ENCODE data around the gene GPR153. TPM values are rescaled to one million over a fixed set of nuclear protein-coding genes. Genes with fewer than 3 reads are reported as not detected.

The GPR153 gene
- total RNA-seq, 1 experiment from 2014 or later, result 98.7 TPM

- ChIA-PET CTCF (no interaction called here), POLR2A (ENCODE audit: unreplicated experiment) (no interaction called here)
- Histone ChIP-seq H3K4me3 (ENCODE audit: low read length) (no peak overlapping the region), H4K20me1 (ENCODE audit: low read length) (peaks cover 3% of the 10 kb centered on the region; the same call in 1 of the 2 replicates), H3K9ac (ENCODE audit: low read length) (no peak overlapping the region), H3F3A (ENCODE audit: low read length, unreplicated experiment) (no peaks in the 10 kb centered on the region), H3K36me3 (ENCODE audit: low read depth, low read length) (peaks cover 6% of the 10 kb centered on the region; the same call in 1 of the 2 replicates), H3K9me2 (replicated peaks; ENCODE audit: low read length) (no peaks in the 10 kb centered on the region), H3K9me3 (ENCODE audit: low read length) (no peaks in the 10 kb centered on the region), H3K27ac (ENCODE audit: low read length) (no peak overlapping the region), H3K79me2 (ENCODE audit: low read length) (peaks cover 18% of the 10 kb centered on the region), H3K4me1 (ENCODE audit: insufficient read depth, low read length) (0 out of 2 replicates have a peak, but pooled peaks cover 6% of the 10 kb centered on the region), H3K27me3 (ENCODE audit: low read length) (no peaks in the 10 kb centered on the region), H2AFZ (ENCODE audit: low read length) (no peak overlapping the region), H3K4me2 (ENCODE audit: low read length) (no peak overlapping the region)
- no peak for TF ChIP-seq EZH2 (IDR thresholded peaks at IDR 0.05; ENCODE audit: low read length, unreplicated experiment)
- TF ChIP-seq, protein P1, sequence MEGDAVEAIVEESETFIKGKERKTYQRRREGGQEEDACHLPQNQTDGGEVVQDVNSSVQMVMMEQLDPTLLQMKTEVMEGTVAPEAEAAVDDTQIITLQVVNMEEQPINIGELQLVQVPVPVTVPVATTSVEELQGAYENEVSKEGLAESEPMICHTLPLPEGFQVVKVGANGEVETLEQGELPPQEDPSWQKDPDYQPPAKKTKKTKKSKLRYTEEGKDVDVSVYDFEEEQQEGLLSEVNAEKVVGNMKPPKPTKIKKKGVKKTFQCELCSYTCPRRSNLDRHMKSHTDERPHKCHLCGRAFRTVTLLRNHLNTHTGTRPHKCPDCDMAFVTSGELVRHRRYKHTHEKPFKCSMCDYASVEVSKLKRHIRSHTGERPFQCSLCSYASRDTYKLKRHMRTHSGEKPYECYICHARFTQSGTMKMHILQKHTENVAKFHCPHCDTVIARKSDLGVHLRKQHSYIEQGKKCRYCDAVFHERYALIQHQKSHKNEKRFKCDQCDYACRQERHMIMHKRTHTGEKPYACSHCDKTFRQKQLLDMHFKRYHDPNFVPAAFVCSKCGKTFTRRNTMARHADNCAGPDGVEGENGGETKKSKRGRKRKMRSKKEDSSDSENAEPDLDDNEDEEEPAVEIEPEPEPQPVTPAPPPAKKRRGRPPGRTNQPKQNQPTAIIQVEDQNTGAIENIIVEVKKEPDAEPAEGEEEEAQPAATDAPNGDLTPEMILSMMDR (conservative IDR thresholded peaks at IDR 0.05; ENCODE audit: low read depth, low read length), result no peak
- no peak for TF ChIP-seq EZH2phosphoT487 (IDR thresholded peaks at IDR 0.05; ENCODE audit: borderline replicate concordance, low read length)
- ATAC-seq (no peak), DNase-seq (no peak)
- intact Hi-C loops (cut with micrococcal nuclease), result no loop called here
- BruUV-seq (replicated peaks), result no TSS peak
These were observed 7.5 kb downstream of the GPR153 start for GRCh38 chr1:6253380-6253779.

DNA sequence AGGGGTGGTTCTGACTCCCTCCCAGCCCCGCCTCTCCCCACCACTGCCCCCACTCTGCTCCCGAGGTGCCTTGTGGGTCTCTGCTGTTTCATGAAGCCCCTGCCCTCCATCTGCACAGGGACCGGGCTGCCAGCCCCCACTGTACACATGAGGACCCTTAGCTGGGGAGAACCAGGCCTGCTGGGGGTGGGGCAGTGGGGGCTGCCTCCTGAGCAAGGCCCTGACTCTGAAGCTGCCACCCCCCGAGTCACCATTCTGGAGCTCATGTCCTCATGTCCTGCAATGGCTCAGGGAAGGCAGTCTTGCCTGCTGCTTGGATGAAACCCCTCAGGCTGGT, 8.6 kb downstream of the GPR153 start:
- no peak overlapping the region for H3K4me3 ChIP-seq (ENCODE audit: low read length)
- CTCF ChIA-PET, result no interaction called here
- H3K79me2 ChIP-seq (ENCODE audit: low read length), result peaks cover 9% of the 10 kb centered on the region
- no peaks in the 10 kb centered on the region for H3K9me3 ChIP-seq (ENCODE audit: low read length)
- H3F3A ChIP-seq (ENCODE audit: low read length, unreplicated experiment), result no peaks in the 10 kb centered on the region
- H3K9me2 ChIP-seq (replicated peaks; ENCODE audit: low read length), result no peaks in the 10 kb centered on the region
- peaks cover 4% of the 10 kb centered on the region for H3K4me1 ChIP-seq (ENCODE audit: insufficient read depth, low read length)
- no peak overlapping the region for H3K9ac ChIP-seq (ENCODE audit: low read length)
- ATAC-seq (no peak), DNase-seq (no peak)
- POLR2A ChIA-PET (ENCODE audit: unreplicated experiment), result no interaction called here
- BruUV-seq (replicated peaks), result no TSS peak
- peaks cover 6% of the 10 kb centered on the region; the same call in 1 of the 2 replicates for H3K36me3 ChIP-seq (ENCODE audit: low read depth, low read length)
- no peak overlapping the region for H2AFZ ChIP-seq (ENCODE audit: low read length)
- H3K4me2 ChIP-seq (ENCODE audit: low read length), result no peak overlapping the region
- no peaks in the 10 kb centered on the region for H4K20me1 ChIP-seq (ENCODE audit: low read length)
- no peak overlapping the region for H3K27ac ChIP-seq (ENCODE audit: low read length)
- TF ChIP-seq EZH2 (IDR thresholded peaks at IDR 0.05; ENCODE audit: low read length, unreplicated experiment), result no peak
- intact Hi-C loops (cut with micrococcal nuclease), result no loop called here
- H3K27me3 ChIP-seq (ENCODE audit: low read length), result no peaks in the 10 kb centered on the region

DNA sequence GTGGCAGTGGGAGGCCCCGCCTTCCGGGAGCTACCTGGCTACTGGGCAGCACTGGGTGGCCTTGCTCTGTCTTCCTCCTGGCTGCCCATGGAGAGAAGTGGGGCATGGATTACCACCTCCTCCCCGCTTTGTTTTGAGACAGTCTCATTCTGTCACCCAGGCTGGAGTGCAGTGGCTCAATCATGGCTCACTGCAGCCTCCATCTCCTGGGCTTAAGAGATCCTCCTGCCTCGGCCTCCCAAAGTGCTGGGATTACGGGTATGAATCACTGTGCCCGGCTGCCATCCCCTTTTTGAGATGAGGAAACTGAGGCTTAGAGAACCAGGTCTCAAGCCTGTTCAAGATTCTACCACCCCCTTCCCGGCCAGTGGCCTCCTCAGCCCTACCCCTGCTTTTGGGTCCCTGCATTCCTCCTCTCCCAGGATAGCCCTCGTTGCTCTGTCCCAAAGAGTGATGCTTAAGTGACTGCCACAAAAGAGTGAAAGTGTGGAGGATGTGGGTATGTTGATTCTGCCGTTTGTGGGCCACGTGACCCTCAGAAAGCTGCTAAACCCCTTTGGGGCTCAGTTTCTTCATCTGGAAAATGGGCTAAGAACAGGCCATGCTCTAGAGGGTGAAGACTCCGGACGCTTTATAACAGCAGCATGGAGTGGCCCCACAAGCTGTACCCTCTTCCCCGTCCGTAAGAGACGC, 9.1 kb downstream of the GPR153 start:
- no peak for ATAC-seq
- intact Hi-C loops (cut with micrococcal nuclease), result no loop called here
- peaks cover 6% of the 10 kb centered on the region; the same call in 1 of the 2 replicates for H3K36me3 ChIP-seq (ENCODE audit: low read depth, low read length)
- no peak overlapping the region for H2AFZ ChIP-seq (ENCODE audit: low read length)
- H3K9ac ChIP-seq (ENCODE audit: low read length), result no peak overlapping the region
- peaks cover 8% of the 10 kb centered on the region for H3K4me1 ChIP-seq (ENCODE audit: insufficient read depth, low read length)
- peaks cover 4% of the 10 kb centered on the region for H3K79me2 ChIP-seq (ENCODE audit: low read length)
- H3K4me2 ChIP-seq (ENCODE audit: low read length), result no peak overlapping the region
- H3K4me3 ChIP-seq (ENCODE audit: low read length), result no peak overlapping the region
- H4K20me1 ChIP-seq (ENCODE audit: low read length), result no peaks in the 10 kb centered on the region
- H3K27ac ChIP-seq (ENCODE audit: low read length), result no peak overlapping the region
- no peaks in the 10 kb centered on the region for H3F3A ChIP-seq (ENCODE audit: low read length, unreplicated experiment)
- ChIA-PET CTCF (no interaction called here), POLR2A (ENCODE audit: unreplicated experiment) (no interaction called here)
- BruUV-seq (replicated peaks), result no TSS peak
- H3K27me3 ChIP-seq (ENCODE audit: low read length), result no peaks in the 10 kb centered on the region
- no peak for DNase-seq
- no peaks in the 10 kb centered on the region for H3K9me2 ChIP-seq (replicated peaks; ENCODE audit: low read length)
- no peak for TF ChIP-seq EZH2phosphoT487 (IDR thresholded peaks at IDR 0.05; ENCODE audit: borderline replicate concordance, low read length)
- TF ChIP-seq EZH2 (IDR thresholded peaks at IDR 0.05; ENCODE audit: low read length, unreplicated experiment), result no peak
- TF ChIP-seq, protein P1 (conservative IDR thresholded peaks at IDR 0.05; ENCODE audit: low read depth, low read length), result no peak
- no peaks in the 10 kb centered on the region for H3K9me3 ChIP-seq (ENCODE audit: low read length)
